Measurements from ENCODE around the gene DAO. TPM values are rescaled to one million over a fixed set of nuclear protein-coding genes. Genes with fewer than 3 reads are reported as not detected.

DAO gene
- total RNA-seq, 4 donors from 2014 or later: not detected

DNA sequence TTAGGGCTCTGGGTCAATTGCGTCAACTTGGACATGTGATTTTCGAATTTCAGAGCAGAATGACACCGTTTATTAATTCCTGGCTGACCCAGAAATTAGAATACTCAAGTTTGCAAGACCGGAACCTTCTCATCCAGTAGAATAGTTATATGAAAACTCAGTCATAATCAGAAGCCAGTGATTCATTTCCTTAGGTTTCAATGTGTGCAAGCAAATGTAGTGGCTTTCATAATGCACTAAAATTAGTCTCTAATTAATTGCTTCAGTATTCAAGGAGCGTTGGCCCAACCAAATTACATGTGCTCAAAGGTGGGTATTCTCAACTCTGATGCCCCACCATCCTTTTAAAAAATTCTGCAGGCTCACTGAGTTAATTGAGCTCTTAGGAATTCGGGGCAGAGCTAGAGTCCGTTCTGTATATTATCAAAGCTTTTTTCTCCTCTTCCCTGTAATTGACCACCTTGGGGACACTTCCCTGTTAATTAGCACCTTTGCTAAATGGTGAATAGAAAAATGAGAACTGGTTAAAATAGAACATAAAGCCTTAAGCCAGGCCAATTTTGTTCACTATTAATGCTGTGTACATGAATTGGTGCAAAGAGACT is 55.4 kb downstream of the DAO start:
- Histone ChIP-seq H3K9me3 (no peaks in the 10 kb centered on the region), H3K4me1 (no peaks in the 10 kb centered on the region), H3K27me3 (no peaks in the 10 kb centered on the region), H3K36me3 (no peaks in the 10 kb centered on the region), H3K27ac (no peak overlapping the region), H3K4me3 (replicated peaks in 1 of 3) (no peak overlapping the region)
- no peak for TF ChIP-seq POLR2A (IDR thresholded peaks at IDR 0.05)
- TF ChIP-seq CTCF (IDR thresholded peaks at IDR 0.05): no peak
- intact Hi-C loops (cut with DNase I): no loop called here
- 74 to 76% methylated on average over 7 of the region's 7 CpGs for WGBS, 2 donors
- no peak for DNase-seq

DNA sequence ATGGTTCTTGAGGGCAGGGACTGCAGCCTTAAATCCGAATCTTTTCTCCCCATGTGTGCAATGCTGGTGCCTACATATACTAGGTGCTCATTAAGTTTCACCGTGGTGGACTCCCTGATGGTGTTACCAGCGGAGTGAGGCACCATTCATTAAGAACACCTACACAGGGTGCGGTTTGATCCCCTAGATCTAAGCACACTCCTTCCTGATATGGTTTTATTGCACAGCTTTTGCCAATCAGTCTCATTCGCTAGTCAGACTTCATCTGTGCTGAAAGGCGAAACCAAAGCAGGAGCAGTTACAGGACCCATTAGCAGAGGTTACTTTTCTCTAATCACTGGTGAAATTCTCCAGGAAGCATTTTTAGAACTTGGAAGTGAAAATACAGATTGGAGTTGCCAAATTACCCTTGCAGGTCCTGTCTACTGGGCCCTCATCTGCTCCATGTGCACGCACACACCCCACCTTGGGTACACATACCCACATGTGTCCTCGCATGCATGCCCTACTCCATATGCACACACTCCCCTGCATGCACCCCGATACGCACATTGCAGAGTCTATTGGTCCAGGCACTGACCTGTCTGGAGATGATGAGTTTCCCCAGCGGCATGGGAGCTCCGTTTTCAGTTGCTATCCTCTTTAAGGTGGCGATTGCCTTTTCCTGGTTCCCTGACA is 58.5 kb downstream of the DAO start:
- WGBS, 2 donors: 85 to 91% methylated on average over 13 of the region's 13 CpGs
- TF ChIP-seq POLR2A (IDR thresholded peaks at IDR 0.05): no peak
- TF ChIP-seq CTCF (IDR thresholded peaks at IDR 0.05): no peak
- intact Hi-C loops (cut with DNase I): no loop called here
- Histone ChIP-seq H3K36me3 (no peaks in the 10 kb centered on the region), H3K27me3 (no peaks in the 10 kb centered on the region), H3K9me3 (no peaks in the 10 kb centered on the region), H3K4me1 (no peaks in the 10 kb centered on the region), H3K27ac (no peak overlapping the region), H3K4me3 (replicated peaks in 1 of 3) (no peak overlapping the region)
- no peak for DNase-seq

DNA sequence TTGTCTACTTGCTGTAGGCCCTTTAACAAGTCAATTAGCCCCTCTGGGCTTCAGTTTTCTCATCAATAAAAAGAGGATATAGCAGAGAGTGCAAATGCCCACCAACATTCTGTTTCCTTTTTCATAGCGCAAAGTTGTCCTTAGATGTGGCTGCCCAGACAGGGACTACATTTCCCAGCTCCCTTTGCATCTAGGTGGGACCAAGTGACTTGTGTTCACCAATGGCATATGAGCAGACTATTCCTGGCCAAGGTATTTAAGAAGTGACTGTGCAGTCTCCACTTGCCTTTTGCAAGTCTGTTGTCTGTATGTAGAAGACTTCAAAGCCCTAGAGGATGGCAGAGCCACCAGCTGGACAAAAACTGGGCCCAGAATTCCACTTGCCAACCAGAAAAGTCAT is 59.7 kb downstream of the DAO start:
- TF ChIP-seq POLR2A (IDR thresholded peaks at IDR 0.05) (no peak), CTCF (IDR thresholded peaks at IDR 0.05) (no peak)
- Histone ChIP-seq H3K4me3 (replicated peaks in 1 of 3) (no peak overlapping the region), H3K9me3 (no peaks in the 10 kb centered on the region), H3K36me3 (no peaks in the 10 kb centered on the region), H3K4me1 (no peaks in the 10 kb centered on the region), H3K27ac (no peak overlapping the region), H3K27me3 (no peaks in the 10 kb centered on the region)
- no peak for DNase-seq
- 46 to 74% methylated on average over 1 of the region's 1 CpG for WGBS, 2 donors
- intact Hi-C loops (cut with DNase I): no loop called here

- H3K36me3 ChIP-seq: no peaks in the 10 kb centered on the region
- no peaks in the 10 kb centered on the region for H3K27me3 ChIP-seq
- no peak for DNase-seq
- TF ChIP-seq POLR2A (IDR thresholded peaks at IDR 0.05): no peak
- no peak for TF ChIP-seq CTCF (IDR thresholded peaks at IDR 0.05)
- intact Hi-C loops (cut with DNase I): no loop called here
- no peak overlapping the region for H3K27ac ChIP-seq
- WGBS, 2 donors: 45 to 52% methylated on average over 1 of the region's 1 CpG
- H3K9me3 ChIP-seq: no peaks in the 10 kb centered on the region
- no peaks in the 10 kb centered on the region for H3K4me1 ChIP-seq
- no peak overlapping the region for H3K4me3 ChIP-seq (replicated peaks in 1 of 3)
These were observed 60.2 kb downstream of the DAO start for GRCh38 chr12:108940138-108940537.

- Histone ChIP-seq H3K4me1 (no peaks in the 10 kb centered on the region), H3K9me3 (no peaks in the 10 kb centered on the region), H3K27me3 (no peaks in the 10 kb centered on the region), H3K36me3 (no peaks in the 10 kb centered on the region), H3K4me3 (replicated peaks in 1 of 3) (no peak overlapping the region), H3K27ac (no peak overlapping the region)
- no peak for DNase-seq
- 70 to 83% methylated on average over 1 of the region's 1 CpG for WGBS, 2 donors
- intact Hi-C loops (cut with DNase I): loop anchor here (5.0 kb wide), 1 partner anchor 80 kb away; no protein-coding TSS in a partner anchor
- TF ChIP-seq POLR2A (IDR thresholded peaks at IDR 0.05): no peak
These were observed 67.2 kb downstream of the DAO start for GRCh38 chr12:108947097-108947496.
